Measurements from ENCODE around the gene METAP1D.

METAP1D gene

DNA sequence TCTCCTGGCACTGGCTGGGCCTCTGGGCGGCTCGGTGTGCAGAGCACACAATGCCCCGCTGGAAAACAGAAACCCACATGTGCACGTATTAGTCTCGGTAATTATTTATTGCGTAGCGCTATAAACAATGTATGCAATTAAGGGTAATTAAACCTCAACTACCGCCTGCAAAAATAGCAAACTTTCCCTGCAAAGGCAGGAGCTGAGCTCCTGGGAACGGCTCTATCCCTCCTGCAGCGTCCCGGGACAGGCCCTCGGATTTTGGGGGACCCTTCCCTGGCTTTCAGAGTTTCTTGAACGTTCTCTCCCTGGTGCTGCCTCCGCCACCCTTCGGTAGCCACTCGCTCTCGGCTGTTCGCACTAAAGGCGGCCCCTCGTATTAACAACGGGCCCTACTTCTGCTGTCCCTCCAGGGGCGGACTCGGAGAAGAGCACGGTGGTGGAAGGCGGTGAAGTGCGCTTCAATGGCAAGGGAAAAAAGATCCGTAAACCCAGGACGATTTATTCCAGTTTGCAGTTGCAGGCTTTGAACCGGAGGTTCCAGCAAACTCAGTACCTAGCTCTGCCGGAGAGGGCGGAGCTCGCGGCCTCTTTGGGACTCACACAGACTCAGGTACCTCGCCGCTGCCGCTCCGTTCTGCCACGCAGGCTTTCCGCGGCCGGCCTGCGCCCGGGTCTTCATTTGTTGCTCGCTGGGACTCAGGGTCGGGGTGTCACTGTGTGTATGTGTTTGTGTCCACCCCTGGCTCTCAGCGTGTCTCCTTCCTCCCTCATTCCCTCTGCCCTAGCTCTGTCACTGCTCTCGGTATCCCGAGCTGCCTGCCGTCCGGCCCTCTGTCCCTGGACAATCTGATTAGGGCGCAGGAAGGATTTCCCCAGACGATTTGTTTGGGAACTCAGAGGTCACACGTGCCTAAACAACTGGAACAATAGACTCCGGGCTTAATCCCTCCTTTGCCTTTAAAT lies 86.8 kb downstream of the METAP1D start:
- Histone ChIP-seq H3K4me3 (ENCODE audit: low read depth in 1 of 2, low read length in 1 of 2) (peak overlapping the region; percentile 57 to 75), H3K4me1 (ENCODE audit: control insufficient read depth in 1 of 2, insufficient read depth in 1 of 2, low read depth in 1 of 2, low read length in 1 of 2) (peaks cover 53 to 77% of the 10 kb centered on the region in 2 experiments), H3K9me3 (no peaks in the 10 kb centered on the region), H3K27ac (no peak overlapping the region), H3K27me3 (peaks cover 100% of the 10 kb centered on the region), H3K36me3 (no peaks in the 10 kb centered on the region)
- TF ChIP-seq, protein P1, sequence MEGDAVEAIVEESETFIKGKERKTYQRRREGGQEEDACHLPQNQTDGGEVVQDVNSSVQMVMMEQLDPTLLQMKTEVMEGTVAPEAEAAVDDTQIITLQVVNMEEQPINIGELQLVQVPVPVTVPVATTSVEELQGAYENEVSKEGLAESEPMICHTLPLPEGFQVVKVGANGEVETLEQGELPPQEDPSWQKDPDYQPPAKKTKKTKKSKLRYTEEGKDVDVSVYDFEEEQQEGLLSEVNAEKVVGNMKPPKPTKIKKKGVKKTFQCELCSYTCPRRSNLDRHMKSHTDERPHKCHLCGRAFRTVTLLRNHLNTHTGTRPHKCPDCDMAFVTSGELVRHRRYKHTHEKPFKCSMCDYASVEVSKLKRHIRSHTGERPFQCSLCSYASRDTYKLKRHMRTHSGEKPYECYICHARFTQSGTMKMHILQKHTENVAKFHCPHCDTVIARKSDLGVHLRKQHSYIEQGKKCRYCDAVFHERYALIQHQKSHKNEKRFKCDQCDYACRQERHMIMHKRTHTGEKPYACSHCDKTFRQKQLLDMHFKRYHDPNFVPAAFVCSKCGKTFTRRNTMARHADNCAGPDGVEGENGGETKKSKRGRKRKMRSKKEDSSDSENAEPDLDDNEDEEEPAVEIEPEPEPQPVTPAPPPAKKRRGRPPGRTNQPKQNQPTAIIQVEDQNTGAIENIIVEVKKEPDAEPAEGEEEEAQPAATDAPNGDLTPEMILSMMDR (IDR thresholded peaks at IDR 0.05), result no peak

DNA sequence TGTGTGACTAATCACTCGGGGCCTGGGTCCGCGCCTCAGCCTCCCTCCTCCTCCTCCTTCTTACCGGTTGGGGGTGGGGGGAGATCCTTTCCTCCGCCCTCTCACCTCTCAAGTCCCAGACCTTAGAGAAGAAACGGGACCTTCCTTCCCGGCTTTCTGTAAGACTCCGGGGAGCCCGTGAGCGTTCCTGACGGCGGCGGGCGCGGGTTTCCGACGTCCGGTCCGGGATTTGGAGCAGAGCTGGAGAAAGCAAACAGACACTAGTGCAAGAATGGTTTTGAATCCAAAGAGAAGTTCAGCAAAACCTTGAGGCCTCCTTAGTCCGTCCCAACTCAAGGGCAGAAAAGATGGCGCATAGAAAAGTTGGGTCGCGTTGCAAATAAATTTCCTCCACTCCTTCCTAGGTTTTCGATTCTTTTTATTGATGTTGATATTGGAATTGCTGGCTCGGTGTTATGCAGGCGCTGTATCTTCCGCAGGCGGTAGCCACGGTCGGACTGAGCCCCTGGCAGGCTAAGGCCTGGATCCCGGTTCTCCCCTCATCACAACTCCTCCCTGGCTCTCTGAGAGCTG lies 87.5 kb downstream of the METAP1D start:
- no peaks in the 10 kb centered on the region for H3K9me3 ChIP-seq
- peaks cover 100% of the 10 kb centered on the region for H3K27me3 ChIP-seq
- no peaks in the 10 kb centered on the region for H3K36me3 ChIP-seq
- peak overlapping the region in 1 of 2 experiments; percentile 75 for H3K4me3 ChIP-seq (ENCODE audit: low read depth in 1 of 2, low read length in 1 of 2)
- TF ChIP-seq, protein P1 (IDR thresholded peaks at IDR 0.05), result no peak
- peaks cover 53 to 75% of the 10 kb centered on the region in 2 experiments for H3K4me1 ChIP-seq (ENCODE audit: control insufficient read depth in 1 of 2, insufficient read depth in 1 of 2, low read depth in 1 of 2, low read length in 1 of 2)
- H3K27ac ChIP-seq, result no peak overlapping the region

DNA sequence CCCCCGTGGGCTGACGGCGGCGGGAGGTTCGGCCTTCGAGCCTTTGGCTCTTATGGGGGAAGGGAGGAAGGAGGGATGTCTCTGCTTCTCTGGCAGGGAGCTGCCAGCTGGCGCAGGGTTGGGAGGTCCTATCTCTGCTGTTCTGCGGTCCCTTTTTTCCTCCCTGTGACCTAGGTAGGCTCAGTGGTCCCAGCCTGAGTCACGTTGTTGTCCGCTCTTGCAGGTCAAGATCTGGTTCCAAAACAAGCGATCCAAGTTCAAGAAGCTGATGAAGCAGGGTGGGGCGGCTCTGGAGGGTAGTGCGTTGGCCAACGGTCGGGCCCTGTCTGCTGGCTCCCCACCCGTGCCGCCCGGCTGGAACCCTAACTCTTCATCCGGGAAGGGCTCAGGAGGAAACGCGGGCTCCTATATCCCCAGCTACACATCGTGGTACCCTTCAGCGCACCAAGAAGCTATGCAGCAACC lies 88.1 kb downstream of the METAP1D start:
- Histone ChIP-seq H3K36me3 (no peaks in the 10 kb centered on the region), H3K9me3 (no peaks in the 10 kb centered on the region), H3K27ac (no peak overlapping the region), H3K27me3 (peaks cover 100% of the 10 kb centered on the region), H3K4me3 (ENCODE audit: low read depth in 1 of 2, low read length in 1 of 2) (no peak overlapping the region), H3K4me1 (ENCODE audit: control insufficient read depth in 1 of 2, insufficient read depth in 1 of 2, low read depth in 1 of 2, low read length in 1 of 2) (peaks cover 50 to 71% of the 10 kb centered on the region in 2 experiments)
- TF ChIP-seq, protein P1 (IDR thresholded peaks at IDR 0.05), result no peak

DNA sequence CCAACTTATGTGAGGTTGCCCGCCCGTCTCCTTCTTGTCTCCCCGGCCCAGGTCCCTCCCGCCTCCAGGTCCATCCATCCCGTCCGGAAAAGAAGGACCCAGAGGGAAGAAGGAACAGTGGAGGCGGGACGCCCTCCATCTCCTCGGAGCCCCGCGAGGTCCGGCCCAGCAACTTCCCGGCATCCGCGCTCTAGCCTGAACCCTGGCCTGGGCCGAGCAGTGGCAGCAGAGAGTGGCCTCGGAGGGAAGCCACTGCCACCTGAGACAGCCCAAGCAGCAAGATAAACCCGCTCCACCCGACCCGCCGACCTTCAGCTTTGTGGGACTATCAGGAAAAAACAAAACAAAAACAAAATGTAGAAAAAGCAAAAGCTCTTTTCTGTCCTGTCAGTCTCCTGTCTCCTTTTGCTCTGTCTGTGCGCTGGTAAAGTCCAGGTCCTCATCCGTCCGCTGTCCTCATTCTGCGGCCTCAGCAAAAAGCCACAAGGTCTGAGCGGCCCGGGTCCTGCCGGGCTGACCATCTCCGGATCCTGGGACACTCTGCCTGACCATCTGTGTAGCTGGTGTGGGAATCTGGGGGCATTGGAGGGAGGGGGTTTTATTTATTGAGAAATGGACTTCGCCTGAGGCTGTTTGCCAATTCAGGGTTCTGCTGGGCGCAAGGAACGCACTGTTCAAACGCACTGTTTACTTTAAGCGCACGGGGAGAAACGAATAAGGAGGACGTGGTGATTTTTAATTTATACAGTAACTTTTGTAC lies 88.7 kb downstream of the METAP1D start:
- H3K9me3 ChIP-seq, result no peaks in the 10 kb centered on the region
- H3K27ac ChIP-seq, result no peak overlapping the region
- TF ChIP-seq, protein P1 (IDR thresholded peaks at IDR 0.05), result no peak
- H3K36me3 ChIP-seq, result no peaks in the 10 kb centered on the region
- H3K4me3 ChIP-seq (ENCODE audit: low read depth in 1 of 2, low read length in 1 of 2), result no peak overlapping the region
- peaks cover 48 to 68% of the 10 kb centered on the region in 2 experiments for H3K4me1 ChIP-seq (ENCODE audit: control insufficient read depth in 1 of 2, insufficient read depth in 1 of 2, low read depth in 1 of 2, low read length in 1 of 2)
- H3K27me3 ChIP-seq, result peaks cover 100% of the 10 kb centered on the region

DNA sequence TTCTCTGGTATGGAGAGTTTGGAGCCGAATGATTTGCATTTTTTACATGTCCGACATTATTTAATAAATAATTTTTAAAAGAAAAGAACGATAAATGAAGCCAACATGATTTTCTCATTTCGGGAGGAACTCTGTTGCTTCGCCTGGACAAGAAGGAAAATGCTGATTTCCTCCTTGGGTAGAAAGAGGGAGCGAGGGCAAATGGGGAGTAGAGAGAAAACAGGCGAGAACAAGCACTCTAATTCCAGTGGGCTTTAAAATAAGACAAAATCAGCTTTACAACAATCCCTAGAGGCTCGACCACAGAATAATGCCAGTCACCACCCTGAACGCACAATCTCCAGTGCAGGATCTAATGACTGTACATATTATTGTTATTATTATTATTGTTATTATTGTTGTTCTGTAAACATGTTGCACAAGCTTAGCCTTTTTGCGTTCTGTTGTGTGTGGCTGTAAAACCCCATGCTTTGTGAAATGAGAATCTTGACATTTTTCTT lies 89.3 kb downstream of the METAP1D start:
- Histone ChIP-seq H3K36me3 (no peaks in the 10 kb centered on the region), H3K27me3 (peaks cover 100% of the 10 kb centered on the region), H3K4me3 (ENCODE audit: low read depth in 1 of 2, low read length in 1 of 2) (no peak overlapping the region), H3K4me1 (ENCODE audit: control insufficient read depth in 1 of 2, insufficient read depth in 1 of 2, low read depth in 1 of 2, low read length in 1 of 2) (peaks cover 48 to 68% of the 10 kb centered on the region in 2 experiments), H3K27ac (no peak overlapping the region), H3K9me3 (no peaks in the 10 kb centered on the region)
- TF ChIP-seq, protein P1 (IDR thresholded peaks at IDR 0.05), result no peak
